Activated CD8-positive, alpha-beta memory T cell treated with anti-CD3 and anti-CD28 coated beads for 24 hours (primary cell): Measurements from ENCODE around the gene CCNA2.

ENCODE experiments used
- DNase-seq: peaks from one replicate; pipeline ENCODE4 v3.0.0-alpha.2; 2020

The CCNA2 gene

DNA sequence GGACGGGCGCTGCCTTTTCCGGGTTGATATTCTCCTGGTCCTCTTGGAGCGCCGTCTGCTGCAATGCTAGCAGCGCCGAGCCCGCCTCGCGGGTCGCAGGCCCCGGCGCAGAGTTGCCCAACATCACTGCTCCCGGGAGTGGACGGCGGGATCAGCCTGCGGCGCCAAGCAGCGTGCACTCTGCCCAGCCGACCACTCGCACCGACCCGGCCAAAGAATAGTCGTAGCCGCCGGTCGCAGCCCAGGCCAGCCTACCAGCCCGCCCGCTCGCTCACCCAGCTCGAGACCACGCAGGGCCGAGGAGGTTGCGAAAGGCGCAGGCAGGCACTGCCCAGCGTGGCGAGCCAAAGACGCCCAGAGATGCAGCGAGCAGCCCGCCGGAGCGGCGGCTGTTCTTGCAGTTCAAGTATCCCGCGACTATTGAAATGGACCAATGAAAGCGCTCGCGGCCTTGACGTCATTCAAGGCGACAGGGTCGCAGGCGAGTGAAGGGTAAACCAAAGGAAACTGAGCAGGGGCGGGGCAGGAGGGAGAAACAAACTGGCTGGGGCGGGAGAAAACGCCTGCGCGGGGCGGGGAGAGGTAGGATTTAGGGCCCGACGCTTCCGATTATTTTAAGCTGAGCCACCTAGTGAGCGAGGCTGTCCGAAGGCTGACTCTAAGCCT lies at the start of gene CCNA2:
Gene CCNA2 (minus strand): TSS at position 379 of the 666 bp plus-strand sequence. CDS start 255 bp downstream, at position 124.
- peak; percentile 98 for DNase-seq

DNA sequence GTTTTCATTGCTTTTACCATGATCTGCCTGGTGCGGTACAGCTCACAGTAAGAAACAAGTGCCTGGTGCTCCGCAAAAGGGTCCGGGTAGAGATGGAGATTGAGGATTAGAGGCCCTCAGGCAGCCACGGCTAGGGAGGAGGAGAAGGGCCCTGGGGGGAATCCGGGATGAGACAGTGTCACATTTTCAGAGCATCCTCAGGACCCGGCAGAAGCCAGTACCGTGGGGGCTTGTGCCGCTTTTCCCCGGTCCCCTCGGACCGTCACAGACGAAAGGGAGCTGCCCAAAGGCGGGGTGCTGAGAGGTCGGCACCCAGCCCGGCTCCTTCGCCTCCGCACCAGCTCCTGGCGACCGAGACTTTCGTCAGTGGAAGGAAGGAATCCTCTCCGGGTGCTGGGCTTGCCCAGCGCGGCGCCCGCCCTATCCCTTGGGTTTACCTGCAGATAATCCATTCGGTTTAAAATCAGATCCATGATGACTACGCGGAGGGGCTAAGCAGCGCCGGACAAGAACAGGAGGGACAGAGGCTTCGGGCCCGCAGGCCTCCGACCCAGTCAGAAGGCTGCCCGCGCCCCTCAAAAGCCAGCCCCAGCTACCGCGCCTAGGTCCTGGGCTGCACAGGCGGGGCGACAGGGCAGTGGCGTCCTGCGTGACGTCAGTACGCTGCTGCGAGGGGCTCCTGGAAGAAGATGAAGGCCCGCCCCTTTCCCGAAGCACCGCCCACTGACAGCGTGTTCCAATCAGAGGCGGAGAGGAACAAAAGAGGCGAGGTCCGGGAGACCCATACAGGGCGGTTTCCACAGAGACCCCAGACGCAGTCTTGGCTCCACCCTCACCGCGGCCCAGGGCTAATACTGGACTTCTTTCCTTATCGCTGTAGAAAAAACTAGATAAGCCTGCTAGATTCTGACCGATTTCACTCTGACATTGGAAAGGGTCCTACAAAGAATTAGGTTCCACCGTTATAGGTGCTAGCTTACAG lies 46.4 kb upstream of the CCNA2 start, which contains the start of gene BBS7:
Gene BBS7 (minus strand): TSS at position 634 of the 982 bp plus-strand sequence. CDS start 161 bp downstream, at position 473.
- peak; percentile 98 for DNase-seq

DNA sequence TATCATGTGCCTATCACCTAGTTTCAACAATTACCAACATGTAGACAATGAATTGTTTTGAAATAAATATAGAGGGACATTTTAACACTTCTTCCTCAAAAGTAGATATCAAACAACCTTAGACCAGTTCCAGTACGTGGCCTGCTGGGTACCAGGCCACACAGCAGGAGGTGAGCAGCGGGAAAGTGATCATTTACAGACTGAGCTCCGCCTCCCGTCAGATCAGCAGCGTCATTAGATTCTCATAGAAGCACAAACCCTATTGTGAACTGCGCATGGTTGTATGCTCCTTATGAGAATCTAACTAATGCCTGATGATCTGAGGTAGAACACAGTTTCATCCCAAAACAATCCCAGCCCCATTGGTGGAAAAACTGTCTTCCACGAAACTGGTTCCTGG lies 40.1 kb upstream of the CCNA2 start:
- DNase-seq = no peak

DNA sequence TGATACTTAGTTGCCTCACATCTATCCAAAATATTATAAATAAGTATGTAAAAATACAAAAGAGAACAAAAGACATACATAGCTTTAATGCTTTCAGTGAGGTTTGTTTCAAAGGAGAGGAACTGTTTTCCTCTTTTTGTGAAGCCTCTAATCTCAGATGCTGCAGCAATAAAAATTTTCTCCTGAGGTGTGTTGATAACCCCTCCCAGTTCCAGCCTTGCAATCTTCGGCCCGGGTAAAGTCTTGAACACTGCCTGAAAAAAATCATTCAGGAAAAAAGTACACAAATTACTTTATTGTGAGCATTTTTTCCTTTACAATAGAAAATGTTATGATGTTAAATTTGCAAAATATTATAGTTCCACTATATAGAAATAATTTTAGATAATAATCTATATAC lies 37.7 kb upstream of the CCNA2 start:
- no peak for DNase-seq

DNA sequence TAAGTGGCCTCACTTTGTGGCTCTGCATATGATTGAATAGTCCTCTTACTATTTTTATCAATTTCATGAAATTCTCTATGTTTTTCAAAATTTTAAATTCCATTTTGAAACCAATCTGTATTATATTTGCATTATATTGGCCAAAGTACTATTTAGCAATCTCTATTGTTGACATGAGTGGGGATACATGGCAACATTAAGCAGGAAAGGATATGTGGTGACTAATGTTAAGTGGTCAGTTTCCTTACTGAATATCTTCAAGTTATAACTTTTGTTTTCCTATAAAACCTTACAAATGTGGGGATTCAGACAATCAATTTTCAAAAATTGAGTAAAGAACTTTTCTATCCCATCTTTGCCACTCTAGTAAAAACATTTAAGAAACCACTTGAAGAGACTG lies 36.4 kb upstream of the CCNA2 start:
- DNase-seq = no peak

DNA sequence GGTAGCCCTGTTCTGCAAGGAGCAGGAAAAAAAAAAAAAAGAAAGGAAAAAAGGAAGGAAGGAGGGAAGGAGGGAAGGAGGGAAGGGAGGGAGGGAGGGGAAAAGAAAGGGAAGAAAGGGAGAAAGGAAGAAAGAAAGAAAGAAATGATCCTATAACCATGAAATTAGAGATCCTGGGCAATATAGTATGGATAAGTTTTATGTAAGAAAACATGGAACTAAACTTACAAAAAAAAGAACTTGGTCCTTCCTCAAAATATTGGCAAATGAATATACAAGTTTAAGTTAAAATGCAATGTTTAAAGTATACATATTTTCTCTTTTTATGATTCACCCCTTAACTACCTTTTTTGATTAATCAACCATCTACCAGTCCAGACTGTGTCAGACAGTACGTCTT lies 27.7 kb upstream of the CCNA2 start:
- DNase-seq = no peak

DNA sequence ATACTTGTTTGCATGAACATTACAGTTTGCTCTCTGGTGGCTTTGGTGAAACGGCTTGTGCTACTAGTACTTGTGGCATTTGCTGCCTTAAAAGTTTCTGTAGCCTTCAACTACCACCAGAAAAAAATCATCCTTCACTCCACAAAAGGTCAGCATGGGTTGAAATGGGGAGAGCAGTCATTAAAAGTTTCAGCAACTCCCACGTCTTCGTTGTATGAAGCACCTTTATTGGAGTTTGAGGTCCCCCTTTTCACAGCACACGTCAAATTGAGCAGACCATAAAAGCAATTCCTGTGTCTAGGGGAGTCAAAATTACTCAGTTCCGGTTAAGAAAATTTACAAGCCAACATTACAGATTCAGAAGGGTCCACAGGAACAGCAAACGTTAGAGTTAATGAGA lies 23.0 kb upstream of the CCNA2 start:
- DNase-seq = no peak

DNA sequence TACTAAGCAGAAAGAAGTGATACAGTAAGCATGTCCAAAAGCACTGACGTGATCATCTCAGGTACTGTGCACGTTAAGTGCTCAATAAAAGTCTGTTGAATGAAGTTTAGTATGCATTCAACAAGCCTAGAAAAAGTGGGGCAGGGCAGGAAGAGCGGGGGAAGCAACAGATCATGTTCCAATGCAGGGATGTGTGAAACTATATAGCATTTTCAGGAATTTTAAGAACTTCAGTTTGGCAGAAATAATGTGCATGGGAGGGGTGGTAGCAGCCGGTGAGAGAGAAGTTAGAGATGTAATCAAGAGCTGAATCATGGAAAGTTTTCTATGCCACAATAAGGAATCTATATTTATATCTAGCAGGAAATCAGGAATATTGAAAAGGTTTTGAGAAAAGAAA lies 19.2 kb upstream of the CCNA2 start:
- no peak for DNase-seq

DNA sequence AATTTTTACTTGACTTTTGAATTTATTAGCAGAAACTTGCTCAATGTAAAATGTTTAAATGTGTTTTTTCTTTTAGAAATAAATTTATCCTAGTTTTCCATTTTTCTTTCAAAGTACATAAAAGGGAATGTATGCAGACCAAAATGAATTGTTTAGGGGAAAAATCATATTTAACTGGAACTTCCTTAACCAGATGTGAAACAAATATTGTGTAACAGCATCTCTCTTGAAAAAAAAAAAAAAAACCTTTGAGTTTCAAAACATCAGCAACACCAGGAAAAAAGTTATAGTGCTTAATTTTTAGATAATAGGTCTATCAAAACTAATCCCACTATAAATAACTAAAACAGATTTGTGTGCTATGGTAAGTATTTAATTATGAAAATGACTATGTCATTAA lies 14.5 kb upstream of the CCNA2 start:
- DNase-seq = no peak

DNA sequence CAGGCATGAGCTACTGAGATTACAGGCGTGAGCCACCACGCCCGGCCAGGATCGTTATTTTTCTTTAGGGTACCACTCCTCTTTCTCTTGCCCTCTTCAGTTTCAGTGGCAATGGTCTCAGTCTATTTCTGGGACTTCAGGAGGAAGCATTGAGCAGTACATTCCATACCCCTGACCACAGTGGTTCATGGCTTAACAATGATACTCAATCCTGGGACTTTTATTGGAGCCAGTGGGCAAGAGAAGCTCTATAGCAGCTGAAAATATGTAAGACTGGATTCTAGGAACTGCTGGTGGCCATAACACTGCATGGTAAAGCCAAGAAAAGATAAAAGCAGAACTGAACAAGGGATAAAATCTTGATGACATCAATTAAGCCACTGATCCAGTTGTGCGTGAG lies 5.8 kb upstream of the CCNA2 start:
- DNase-seq = no peak

DNA sequence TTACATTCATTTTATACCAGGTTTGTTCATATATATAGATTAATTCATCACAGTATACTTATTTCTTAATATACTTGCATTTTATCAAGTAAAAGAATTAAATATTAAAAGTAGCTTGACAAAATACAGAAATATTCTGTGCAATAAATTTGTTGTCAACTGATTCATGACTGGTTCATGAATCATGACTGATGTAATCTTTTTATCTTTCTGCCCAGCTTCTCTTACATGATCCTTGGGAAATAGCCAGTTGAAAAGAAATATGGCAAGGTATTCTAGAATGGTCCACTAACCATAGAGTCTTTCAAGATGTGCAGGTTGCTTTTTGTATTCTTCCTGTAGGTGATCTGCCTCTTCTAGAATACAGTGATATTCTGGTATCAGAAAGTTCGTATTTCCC lies 4.2 kb upstream of the CCNA2 start:
- DNase-seq = no peak

DNA sequence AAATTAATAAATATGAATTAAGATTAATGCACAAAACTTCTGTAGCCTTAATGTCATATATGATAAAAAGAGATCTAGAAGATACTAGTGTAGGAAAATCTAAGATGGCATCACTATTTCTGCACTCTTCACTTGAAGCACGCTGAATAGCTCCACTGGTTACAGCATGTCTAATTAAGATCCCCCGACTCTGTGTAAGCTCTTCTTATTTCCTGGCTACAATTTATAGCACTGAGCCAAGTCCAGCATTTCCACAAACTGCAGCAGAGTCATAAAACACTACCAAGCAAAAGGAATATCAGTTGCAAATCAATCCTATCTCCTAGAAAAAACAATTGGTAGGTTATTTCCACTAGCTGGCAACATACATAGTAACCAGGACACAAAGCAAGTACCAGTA lies 1.3 kb upstream of the CCNA2 start:
- no peak for DNase-seq

DNA sequence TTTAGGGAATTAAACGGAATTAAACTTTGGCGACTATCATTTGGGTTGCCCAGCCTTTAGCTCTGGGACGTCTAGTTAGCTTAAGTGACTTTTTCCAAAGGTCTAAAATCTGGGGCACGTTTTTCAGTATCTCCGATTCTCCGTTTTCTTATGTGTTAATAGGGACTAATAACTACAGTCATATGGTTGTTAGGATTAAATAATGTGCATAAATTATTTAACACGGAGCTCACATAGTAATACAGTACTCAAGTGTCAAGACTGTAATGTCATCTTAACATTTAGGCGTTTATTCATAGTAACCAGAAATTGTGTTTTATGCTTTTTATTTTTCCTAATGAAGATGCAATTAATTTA lies 466 bp upstream of the CCNA2 start:
- DNase-seq = no peak

DNA sequence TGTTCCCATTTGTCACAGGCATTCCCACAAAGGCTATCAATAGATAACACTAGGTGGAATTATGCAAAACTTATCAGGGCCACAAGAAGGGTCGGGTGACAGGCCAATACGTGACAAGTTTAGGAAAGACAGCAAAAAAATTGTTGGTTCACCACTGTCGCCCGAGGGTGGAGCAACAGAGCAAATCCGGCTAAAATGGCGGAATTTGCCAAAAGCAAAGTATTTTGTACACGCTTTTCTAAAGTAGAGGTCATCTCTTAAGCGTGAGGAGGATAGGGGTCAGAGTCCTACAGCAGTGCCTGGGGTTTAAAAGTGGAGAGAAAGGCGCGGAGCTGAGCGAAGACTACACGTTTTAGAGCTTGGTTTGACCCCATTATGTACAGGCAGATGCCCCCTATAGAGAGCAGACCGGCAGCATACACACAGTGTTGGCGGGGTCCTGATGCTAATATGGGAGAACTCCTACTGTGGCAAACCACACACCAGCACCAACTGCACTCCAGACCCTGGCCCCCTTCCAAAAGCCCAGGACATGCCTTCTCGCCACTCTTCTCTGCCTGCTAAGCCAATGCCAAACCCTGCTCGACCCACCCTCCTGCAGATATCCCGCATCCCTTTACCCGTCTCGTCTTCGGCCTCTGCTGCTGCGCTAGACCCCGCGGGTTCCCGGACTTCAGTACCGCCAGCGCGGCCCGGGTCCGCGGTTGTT lies 733 bp downstream of the CCNA2 start:
- DNase-seq = no peak

DNA sequence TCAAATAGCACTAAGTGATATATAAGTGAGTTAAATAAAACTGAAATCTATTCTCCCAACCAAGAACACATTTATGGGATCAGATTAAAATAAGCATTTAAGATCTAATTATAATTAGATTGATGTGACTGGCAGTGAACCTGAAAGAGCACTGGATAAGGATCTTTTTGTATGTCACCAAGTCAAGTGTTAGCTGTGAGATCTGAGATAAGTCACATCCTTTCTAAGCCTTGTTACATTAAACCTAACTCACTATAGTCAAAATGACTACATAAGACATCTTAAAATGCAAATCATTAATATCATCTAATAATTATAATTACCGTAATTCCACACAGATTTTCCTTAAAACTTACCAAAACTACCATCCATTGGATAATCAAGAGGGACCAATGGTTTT lies 1.6 kb downstream of the CCNA2 start:
- no peak for DNase-seq

DNA sequence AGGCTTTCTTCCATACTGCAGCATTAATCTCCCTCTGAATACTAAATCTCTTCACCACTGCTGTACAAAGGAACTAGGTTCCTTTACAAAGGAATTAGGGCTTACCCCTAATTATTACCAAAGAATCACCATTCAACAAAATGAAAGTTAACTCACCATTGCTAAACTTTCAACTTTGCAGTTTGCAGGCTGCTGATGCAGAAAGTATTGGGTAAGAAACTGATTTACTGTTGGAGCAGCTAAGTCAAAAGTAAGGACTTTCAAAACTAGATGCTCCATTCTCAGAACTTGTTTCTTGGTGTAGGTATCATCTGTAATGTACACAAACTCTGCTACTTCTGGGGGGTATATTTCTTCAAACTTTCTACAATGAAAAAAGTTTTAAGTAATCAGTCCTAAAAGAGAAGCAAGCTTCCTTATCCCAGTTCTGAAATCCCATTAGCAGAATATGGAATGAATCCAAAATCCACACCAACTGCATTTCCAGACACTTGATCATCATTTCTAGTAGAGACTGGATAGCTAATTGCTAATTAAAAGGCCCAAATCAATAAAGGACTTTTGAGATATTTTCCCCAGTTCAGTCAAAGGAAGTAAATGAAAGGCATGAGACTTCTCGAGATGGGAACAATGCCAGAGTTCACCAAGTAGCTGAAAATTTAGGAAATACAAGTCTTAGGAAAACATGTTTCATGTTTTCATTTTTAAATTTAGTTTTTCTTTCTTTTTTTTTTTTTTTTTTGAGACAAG lies 4.3 kb downstream of the CCNA2 start:
- DNase-seq = no peak

DNA sequence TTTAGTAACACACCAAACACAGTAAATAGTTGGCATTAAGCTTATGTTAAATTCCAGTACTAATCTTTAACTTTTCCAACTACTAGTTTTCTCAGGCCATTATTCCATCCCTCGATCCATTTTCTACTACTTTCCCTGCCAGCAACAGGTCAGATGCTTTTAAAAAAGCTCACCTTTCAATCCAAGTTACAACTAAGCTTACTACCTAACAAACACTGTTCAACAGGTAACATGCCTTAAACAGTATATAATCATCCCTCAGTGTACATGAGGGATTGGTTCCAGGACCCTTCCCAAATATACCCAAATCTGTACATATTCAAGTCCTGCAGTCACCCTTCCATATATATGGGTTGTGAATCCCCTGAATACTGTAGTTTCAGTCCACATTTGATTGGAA lies 5.5 kb downstream of the CCNA2 start:
- no peak for DNase-seq

DNA sequence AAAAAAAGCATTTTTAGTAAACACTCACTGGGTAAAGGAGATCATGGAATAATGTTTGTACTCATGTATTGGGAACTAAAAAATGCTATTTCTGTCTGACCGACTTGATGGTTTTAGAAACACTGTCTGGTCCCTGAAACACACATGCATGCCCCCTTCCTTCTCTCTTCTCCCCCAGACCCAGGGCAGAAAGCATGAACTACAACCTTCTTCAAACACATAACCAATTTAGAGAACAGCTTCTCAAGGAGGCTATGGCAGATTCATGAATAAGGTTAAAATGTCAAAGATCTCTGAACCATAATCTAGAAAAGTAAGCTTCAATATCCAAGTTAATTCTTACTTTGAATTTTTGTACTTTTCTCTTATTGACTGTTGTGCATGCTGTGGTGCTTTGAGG lies 6.0 kb downstream of the CCNA2 start:
- DNase-seq = no peak

DNA sequence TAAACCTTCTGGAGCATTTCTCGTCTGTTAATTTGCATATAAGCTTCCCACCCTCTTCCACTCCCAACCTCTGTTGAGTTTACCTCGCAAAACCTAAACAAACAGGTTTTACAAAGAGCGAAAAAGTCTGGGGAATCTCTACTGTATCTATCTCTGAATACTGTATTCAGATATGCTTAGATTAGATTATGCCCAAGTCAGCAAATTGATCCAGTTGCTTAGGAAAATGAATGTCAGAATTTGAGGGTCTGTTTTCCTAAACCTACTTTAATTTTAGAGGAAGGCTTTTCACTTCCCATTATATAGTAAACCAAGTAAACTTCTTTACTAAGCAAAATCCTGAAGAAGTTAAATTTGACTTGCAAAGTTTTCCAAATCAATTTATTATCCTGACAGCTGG lies 6.7 kb downstream of the CCNA2 start:
- DNase-seq = no peak

DNA sequence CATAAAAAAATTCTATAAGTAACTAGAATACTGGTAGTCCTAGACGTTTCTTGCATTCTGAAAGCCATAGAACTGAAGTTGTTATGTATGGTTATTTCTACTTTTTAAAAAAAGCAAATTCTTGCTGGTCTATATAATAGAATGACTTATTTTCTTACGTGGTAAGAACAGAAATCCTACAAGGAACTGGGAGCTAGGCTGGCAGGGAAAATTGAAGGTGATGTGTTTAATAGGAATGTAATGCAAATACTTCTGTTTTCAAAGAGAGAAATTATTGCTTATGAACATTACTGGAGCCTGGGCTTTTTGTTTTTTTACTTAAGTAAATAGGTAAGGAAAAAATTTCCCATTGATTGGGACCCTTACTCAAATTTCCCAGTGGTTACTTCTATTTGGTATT lies 8.9 kb downstream of the CCNA2 start:
- no peak for DNase-seq

DNA sequence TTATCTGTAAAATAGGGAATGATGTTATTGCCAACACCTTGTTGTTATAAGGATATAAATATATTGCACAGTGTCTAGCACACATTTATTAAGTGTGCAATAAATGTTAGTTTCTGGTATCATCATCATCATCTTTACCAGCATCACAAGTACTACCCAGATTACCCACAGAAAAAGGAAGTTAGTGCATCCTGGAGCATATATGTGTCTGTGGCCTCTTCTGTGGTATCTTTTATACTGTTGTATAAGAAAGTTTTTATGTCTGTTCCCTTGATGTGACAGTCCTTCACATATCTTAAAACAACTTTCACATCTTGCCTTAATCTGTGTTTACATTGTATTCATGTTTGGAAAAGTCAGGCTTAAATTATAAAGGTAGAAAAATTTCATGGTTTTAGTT lies 12.6 kb downstream of the CCNA2 start:
- DNase-seq = no peak

DNA sequence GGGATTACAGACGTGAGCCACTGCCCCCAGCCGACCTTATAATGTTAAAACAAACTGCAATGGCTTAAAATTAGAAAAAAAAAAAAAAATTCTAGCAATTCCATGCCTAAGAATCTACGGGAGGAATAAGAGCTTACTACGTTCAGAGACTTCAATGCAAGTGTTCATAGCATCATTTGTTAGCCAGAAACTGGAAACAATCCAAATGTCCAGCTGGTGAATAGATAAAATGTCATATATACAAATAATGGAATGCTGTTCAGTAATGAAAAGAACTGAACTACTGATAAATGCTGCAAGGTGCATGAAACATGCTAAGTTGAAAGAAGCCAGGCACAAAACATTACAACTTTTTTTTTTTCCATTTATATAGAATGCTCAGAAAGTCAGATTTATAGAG lies 17.3 kb downstream of the CCNA2 start:
- no peak for DNase-seq

DNA sequence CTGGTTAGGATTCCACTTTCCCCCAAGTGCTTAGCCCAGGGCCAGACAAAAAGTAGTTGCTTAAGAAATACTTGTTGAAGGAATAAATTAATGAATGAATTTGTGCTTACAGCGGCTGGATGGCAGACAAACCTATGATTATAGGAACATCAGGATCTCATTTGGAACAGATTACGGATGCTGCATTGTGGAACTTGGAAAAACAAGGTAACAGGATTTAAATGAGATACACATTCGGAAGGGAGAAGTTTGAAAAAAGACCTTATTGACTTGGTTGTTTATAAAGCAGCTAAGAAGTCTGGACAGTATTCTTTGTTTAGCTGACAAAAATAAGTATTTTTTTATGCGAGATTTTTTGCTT lies 22.0 kb downstream of the CCNA2 start:
- no peak for DNase-seq
